ENCODE data around the gene ATRNL1. TPM values are rescaled to one million over a fixed set of nuclear protein-coding genes. Genes with fewer than 3 reads are reported as not detected.
"Not testable (repeated sequence)": the region's sequence is repeated elsewhere in the genome, so short reads cannot be mapped to it uniquely, and the experiment has no call there.

Gene ATRNL1
- total RNA-seq, 1 experiment from 2014 or later: 0.12 TPM

GRCh38 chr10:115084277-115084850, 8.8 kb upstream of the ATRNL1 start:
- DNase-seq (ENCODE audit: low read depth): no peak

GRCh38 chr10:115091161-115091560, 2.0 kb upstream of the ATRNL1 start:
- DNase-seq (ENCODE audit: low read depth): no peak

- DNase-seq (ENCODE audit: low read depth): no peak
These were observed 959 bp upstream of the ATRNL1 start for GRCh38 chr10:115092258-115092554.

- peak; percentile 15 for DNase-seq (ENCODE audit: low read depth)
These were observed 445 bp upstream of the ATRNL1 start for GRCh38 chr10:115092555-115093285.

- no peak for DNase-seq (ENCODE audit: low read depth)
These were observed 727 bp downstream of the ATRNL1 start for GRCh38 chr10:115093776-115094408.

GRCh38 chr10:115094416-115095140, 1.4 kb downstream of the ATRNL1 start:
- no peak for DNase-seq (ENCODE audit: low read depth)

- DNase-seq (ENCODE audit: low read depth): no peak
These were observed 2.6 kb downstream of the ATRNL1 start for GRCh38 chr10:115095758-115096157.

GRCh38 chr10:115103700-115104099, 10.5 kb downstream of the ATRNL1 start:
- DNase-seq (ENCODE audit: low read depth): no peak

GRCh38 chr10:115105411-115105810, 12.2 kb downstream of the ATRNL1 start:
- DNase-seq (ENCODE audit: low read depth): not testable (repeated sequence)

GRCh38 chr10:115107830-115108229, 14.7 kb downstream of the ATRNL1 start:
- DNase-seq (ENCODE audit: low read depth): no peak

GRCh38 chr10:115117301-115117700, 24.1 kb downstream of the ATRNL1 start:
- DNase-seq (ENCODE audit: low read depth): no peak

GRCh38 chr10:115118346-115118745, 25.2 kb downstream of the ATRNL1 start:
- no peak for DNase-seq (ENCODE audit: low read depth)

GRCh38 chr10:115125505-115125904, 32.3 kb downstream of the ATRNL1 start:
- no peak for DNase-seq (ENCODE audit: low read depth)

GRCh38 chr10:115129752-115130151, 36.6 kb downstream of the ATRNL1 start:
- peak; percentile 12 for DNase-seq (ENCODE audit: low read depth)

GRCh38 chr10:115136616-115137015, 43.5 kb downstream of the ATRNL1 start:
- no peak for DNase-seq (ENCODE audit: low read depth)

- DNase-seq (ENCODE audit: low read depth): no peak
These were observed 48.1 kb downstream of the ATRNL1 start for GRCh38 chr10:115141254-115141653.

GRCh38 chr10:115157357-115157756, 64.2 kb downstream of the ATRNL1 start:
- no peak for DNase-seq (ENCODE audit: low read depth)

GRCh38 chr10:115163129-115163528, 70.0 kb downstream of the ATRNL1 start:
- DNase-seq (ENCODE audit: low read depth): no peak

GRCh38 chr10:115164220-115164619, 71.1 kb downstream of the ATRNL1 start:
- DNase-seq (ENCODE audit: low read depth): no peak

- DNase-seq (ENCODE audit: low read depth): no peak
These were observed 74.6 kb downstream of the ATRNL1 start for GRCh38 chr10:115167751-115168150.

GRCh38 chr10:115171392-115171960, 78.3 kb downstream of the ATRNL1 start:
- peak; percentile 1 for DNase-seq (ENCODE audit: low read depth)

GRCh38 chr10:115173915-115174443, 80.8 kb downstream of the ATRNL1 start:
- DNase-seq (ENCODE audit: low read depth): no peak
